T-cell (primary cell): ENCODE data around the gene UBE2U. TPM values are rescaled to one million over a fixed set of nuclear protein-coding genes. Genes with fewer than 3 reads are reported as not detected.
"Not testable (repeated sequence)": the region's sequence is repeated elsewhere in the genome, so short reads cannot be mapped to it uniquely, and the experiment has no call there.

Source experiments
- ATAC-seq, 4 experiments: fragments of 200-7000 bp in 3 of 4; fragments of 150-1000 bp in 1 of 4; cut with Tn5 transposase; replicated peaks in 1 of 4; 1 replicate in 3 of 4; 2 replicates in 1 of 4; pipeline ENCODE4 v1.10.0; 2021; ENCODE audit warnings: moderate library complexity in 3 of 4, mild to moderate bottlenecking in 2 of 4, moderate number of reproducible peaks in 1 of 4
- CTCF ChIA-PET, 2 donors: fragments of 300-600 bp; sonication (Branson Sonifier 250); formaldehyde crosslinking; loops; one replicate each; lab custom pipeline; 2022; ENCODE audit warnings: antibody characterized with exemption in 2 of 2; lab: Charles Lee
- POLR2A ChIA-PET, 2 donors: fragments of 300-600 bp; sonication (Branson Sonifier 250); formaldehyde crosslinking; loops; one replicate each; lab custom pipeline; 2022; ENCODE audit warnings: antibody characterized with exemption in 2 of 2; lab: Charles Lee
- DNase-seq, 35 experiments: peaks; one replicate each; pipeline versions ENCODE4 v3.0.0 to v3.0.0-alpha.2; 2013 to 2023
- H3K27ac ChIP-seq: one replicate; pipeline ENCODE4 v1.5.1; 2013; ENCODE audit warnings: low read length
- H3K27me3 ChIP-seq, 2 experiments: replicated peaks in 1 of 2; 1 replicate in 1 of 2; 2 replicates in 1 of 2; pipeline versions ENCODE4 v1.6.1 to v1.7.0; 2013; ENCODE audit warnings: low read length in 1 of 2, mixed read lengths in 1 of 2; ENCODE audit not compliant: control insufficient read depth in 2 of 2, insufficient read depth in 2 of 2; ENCODE audit errors: extremely low read depth in 1 of 2
- H3K36me3 ChIP-seq, 2 donors: 1 replicate in 1 of 2; 2 replicates in 1 of 2; pipeline versions ENCODE4 v1.6.1 to v1.7.0; 2013; ENCODE audit warnings: low read length in 1 of 2; ENCODE audit not compliant: control insufficient read depth in 2 of 2, insufficient read depth in 1 of 2; ENCODE audit errors: extremely low read depth in 1 of 2
- H3K4me1 ChIP-seq, 2 experiments: 1 replicate in 1 of 2; 2 replicates in 1 of 2; pipeline versions ENCODE4 v1.6.1 to v1.7.0; 2013; ENCODE audit warnings: low read length in 2 of 2, mixed read lengths in 1 of 2; ENCODE audit not compliant: insufficient read depth in 2 of 2, control insufficient read depth in 1 of 2; ENCODE audit errors: extremely low read depth in 1 of 2
- H3K4me3 ChIP-seq, 2 donors: 1 replicate in 1 of 2; 2 replicates in 1 of 2; pipeline versions ENCODE4 v1.5.1 to v1.7.0; 2013; ENCODE audit warnings: mild to moderate bottlenecking in 2 of 2, low read length in 1 of 2, moderate library complexity in 1 of 2; ENCODE audit not compliant: control insufficient read depth in 1 of 2; ENCODE audit errors: extremely low read depth in 1 of 2
- H3K9me3 ChIP-seq: 2 replicates; pipeline ENCODE4 v1.7.0; 2013
- H3K27ac Mint-ChIP-seq, 2 donors: one replicate each; pipeline ENCODE4 v1.8.0; 2020 to 2021; ENCODE audit warnings: mild to moderate bottlenecking in 2 of 2, mixed read lengths in 2 of 2
- H3K27me3 Mint-ChIP-seq, 2 donors: one replicate each; pipeline ENCODE4 v1.8.0; 2021 to 2022; ENCODE audit warnings: mixed read lengths in 2 of 2
- H3K36me3 Mint-ChIP-seq: one replicate; pipeline ENCODE4 v1.8.0; 2021; ENCODE audit warnings: mixed read lengths
- H3K4me1 Mint-ChIP-seq, 3 donors: one replicate each; pipeline ENCODE4 v1.8.0; 2020 to 2022; ENCODE audit warnings: mixed read lengths in 3 of 3, mild to moderate bottlenecking in 1 of 3
- H3K4me3 Mint-ChIP-seq, 3 donors: one replicate each; pipeline ENCODE4 v1.8.0; 2020 to 2022; ENCODE audit warnings: mild to moderate bottlenecking in 3 of 3, mixed read lengths in 3 of 3, moderate library complexity in 3 of 3
- H3K9me3 Mint-ChIP-seq, 3 donors: one replicate each; pipeline ENCODE4 v1.8.0; 2020 to 2022; ENCODE audit warnings: mixed read lengths in 3 of 3
- WGBS: methylation state at CpG from one replicate; pipeline ENCODE4 v1.1.5; 2013; ENCODE audit warnings: missing lambda C conversion rate; ENCODE audit not compliant: insufficient coverage; 5-methylcytosine and 5-hydroxymethylcytosine counted together
- total RNA-seq, 35 experiments: library from RNA in 6 of 35; stranded (reverse) in 6 of 35; fragments of 120-200 nt in 1 of 35; gene quantifications; one replicate each; pipeline versions ENCODE4 v1.2.1 to v1.2.4 and lab custom pipeline; 2013 to 2026

Gene UBE2U
- total RNA-seq, 5 donors from 2014 or later (not counting 1 experiment from before 2014, with no cell fraction given): not detected

DNA sequence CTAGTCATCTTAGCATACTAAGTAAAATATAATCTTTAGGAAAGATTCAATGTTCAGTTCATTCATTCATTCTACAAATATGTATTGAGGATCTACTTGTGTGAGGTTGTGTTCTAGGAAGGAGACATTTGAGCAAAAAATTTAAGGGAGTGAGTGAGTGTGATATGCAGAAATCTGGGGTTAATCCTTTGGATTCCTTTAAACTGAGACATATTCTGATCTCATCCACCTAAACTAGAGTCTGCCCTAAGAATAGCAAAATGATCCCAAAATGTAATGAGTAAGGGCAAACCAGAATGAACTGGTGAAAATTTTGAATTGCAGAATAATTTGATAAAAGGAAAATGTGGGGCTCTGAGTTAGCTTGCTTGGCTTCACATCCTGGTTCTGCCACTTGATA lies 8.6 kb downstream of the UBE2U start:
- no peak for DNase-seq
- H3K27me3 ChIP-seq: peaks cover 0 to 2% of the 10 kb centered on the region in 2 experiments
- no peaks in the 10 kb centered on the region for H3K4me1 Mint-ChIP-seq
- H3K36me3 ChIP-seq: no peaks in the 10 kb centered on the region
- no peak overlapping the region for H3K4me3 ChIP-seq
- H3K4me1 ChIP-seq: no peaks in the 10 kb centered on the region
- POLR2A ChIA-PET: no interaction called here
- no peaks in the 10 kb centered on the region for H3K9me3 Mint-ChIP-seq
- no peaks in the 10 kb centered on the region for H3K36me3 Mint-ChIP-seq
- H3K27ac ChIP-seq: no peak overlapping the region
- H3K9me3 ChIP-seq: no peaks in the 10 kb centered on the region
- CTCF ChIA-PET: no interaction called here
- no peak overlapping the region for H3K4me3 Mint-ChIP-seq
- H3K27me3 Mint-ChIP-seq: peaks cover 5 to 6% of the 10 kb centered on the region in 2 donors
- no peak for ATAC-seq
- no peak overlapping the region for H3K27ac Mint-ChIP-seq

DNA sequence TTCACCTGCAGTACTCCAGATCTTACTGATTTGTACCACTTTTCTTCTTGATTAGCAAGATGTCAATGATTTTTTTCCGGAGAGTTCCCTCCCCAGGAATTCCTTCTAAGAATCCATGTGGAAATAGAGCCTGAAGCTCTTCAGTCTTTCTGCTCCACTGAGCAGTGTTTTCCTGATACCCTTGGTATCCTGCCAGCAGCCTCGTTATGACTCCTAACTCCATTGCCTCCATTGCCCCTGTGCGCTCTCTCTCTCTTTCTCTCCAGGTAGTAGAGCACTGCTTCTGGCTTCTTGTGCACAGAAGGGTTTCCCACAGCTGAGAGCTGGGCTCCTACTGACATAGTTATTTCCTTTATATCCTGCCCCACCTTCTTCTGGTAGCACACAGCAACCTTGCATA lies 12.2 kb downstream of the UBE2U start:
- POLR2A ChIA-PET: no interaction called here
- no peaks in the 10 kb centered on the region for H3K9me3 ChIP-seq
- Mint-ChIP-seq H3K4me1 (no peaks in the 10 kb centered on the region), H3K9me3 (no peaks in the 10 kb centered on the region), H3K27me3 (peaks cover 3 to 9% of the 10 kb centered on the region in 2 donors), H3K36me3 (no peaks in the 10 kb centered on the region), H3K27ac (no peak overlapping the region), H3K4me3 (no peak overlapping the region)
- H3K36me3 ChIP-seq: no peaks in the 10 kb centered on the region
- no peak overlapping the region for H3K27ac ChIP-seq
- CTCF ChIA-PET: no interaction called here
- 93% methylated on average over 3 of the region's 3 CpGs for WGBS
- H3K4me3 ChIP-seq: no peak overlapping the region
- H3K27me3 ChIP-seq: no peaks in the 10 kb centered on the region
- ATAC-seq (no peak), DNase-seq (no peak)
- no peaks in the 10 kb centered on the region for H3K4me1 ChIP-seq

- no peaks in the 10 kb centered on the region for H3K4me1 ChIP-seq
- H3K36me3 ChIP-seq: no peaks in the 10 kb centered on the region
- 71% methylated on average over 2 of the region's 5 CpGs for WGBS
- ChIA-PET CTCF (no interaction called here), POLR2A (no interaction called here)
- no peak overlapping the region for H3K4me3 ChIP-seq
- Mint-ChIP-seq H3K36me3 (no peaks in the 10 kb centered on the region), H3K9me3 (no peaks in the 10 kb centered on the region), H3K27me3 (peaks cover 3 to 8% of the 10 kb centered on the region in 2 donors), H3K4me3 (no peak overlapping the region), H3K27ac (no peak overlapping the region), H3K4me1 (no peaks in the 10 kb centered on the region)
- H3K27me3 ChIP-seq: no peaks in the 10 kb centered on the region
- H3K9me3 ChIP-seq: no peaks in the 10 kb centered on the region
- DNase-seq (no peak), ATAC-seq (no peak)
- H3K27ac ChIP-seq: no peak overlapping the region
These were observed 16.8 kb downstream of the UBE2U start for GRCh38 chr1:64220241-64220640.

DNA sequence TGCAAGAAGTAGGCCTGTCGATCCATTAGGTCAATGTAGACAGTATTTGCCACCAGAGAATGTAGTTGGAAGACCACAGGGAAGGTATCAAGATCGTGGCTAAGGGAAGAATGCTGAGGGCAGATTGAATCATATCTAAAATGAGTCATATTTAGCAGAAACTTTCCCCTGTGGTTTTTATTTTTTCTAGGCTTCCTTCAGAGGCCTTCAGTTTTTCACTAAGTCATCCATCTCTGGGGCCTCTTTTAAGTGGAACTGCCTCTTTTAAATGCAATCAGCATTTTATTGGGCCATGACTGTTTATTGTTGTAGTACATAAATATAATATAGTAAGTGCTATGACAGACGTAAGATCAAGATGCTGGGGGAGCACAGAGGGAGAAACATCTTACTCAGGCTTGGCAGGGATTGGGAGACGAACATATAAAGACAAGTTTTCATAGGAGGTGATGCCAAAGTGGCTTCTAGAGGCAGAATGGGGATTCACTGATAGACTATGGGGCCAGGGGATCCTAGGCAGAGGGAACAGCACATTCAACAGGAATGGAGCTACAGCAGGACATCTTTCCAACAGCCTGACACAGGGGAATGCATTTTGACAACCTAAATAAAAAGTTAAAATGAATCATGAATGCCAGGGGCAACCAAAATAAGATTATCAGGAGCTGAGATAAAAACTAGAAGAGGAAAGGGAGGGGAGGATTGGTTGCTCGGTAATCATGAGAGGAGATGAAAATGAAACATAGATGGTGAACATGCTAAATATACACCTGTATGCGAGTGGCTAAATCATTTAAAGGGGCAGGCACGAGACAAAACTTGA lies 20.1 kb downstream of the UBE2U start:
- H3K36me3 Mint-ChIP-seq: no peaks in the 10 kb centered on the region
- H3K9me3 ChIP-seq: no peaks in the 10 kb centered on the region
- no peak overlapping the region for H3K27ac ChIP-seq
- ChIA-PET POLR2A (no interaction called here), CTCF (interaction anchor here in 1 of 2 donors (0.6 kb wide), 1 partner anchor 10 kb away, joined by 3 read pairs; no protein-coding TSS in a partner anchor)
- H3K4me3 ChIP-seq: no peak overlapping the region
- H3K9me3 Mint-ChIP-seq: no peaks in the 10 kb centered on the region
- H3K27me3 Mint-ChIP-seq: peaks cover 3 to 14% of the 10 kb centered on the region in 2 donors
- no peaks in the 10 kb centered on the region for H3K4me1 Mint-ChIP-seq
- DNase-seq (no peak), ATAC-seq (no peak)
- no peaks in the 10 kb centered on the region for H3K36me3 ChIP-seq
- no peak overlapping the region for H3K4me3 Mint-ChIP-seq
- WGBS: 39% methylated on average over 4 of the region's 7 CpGs
- no peaks in the 10 kb centered on the region for H3K4me1 ChIP-seq
- no peaks in the 10 kb centered on the region for H3K27me3 ChIP-seq
- H3K27ac Mint-ChIP-seq: no peak overlapping the region

- H3K27me3 ChIP-seq, H3K9me3 ChIP-seq, H3K4me3 Mint-ChIP-seq, H3K27ac Mint-ChIP-seq, H3K9me3 Mint-ChIP-seq, H3K4me3 ChIP-seq, H3K27ac ChIP-seq, H3K4me1 Mint-ChIP-seq, DNase-seq, ATAC-seq, H3K36me3 Mint-ChIP-seq, POLR2A ChIA-PET, H3K4me1 ChIP-seq, H3K36me3 ChIP-seq: not testable (repeated sequence)
- CTCF ChIA-PET: interaction anchor here in 1 of 2 donors (0.6 kb wide), 1 partner anchor 9 kb away, joined by 3 read pairs; no protein-coding TSS in a partner anchor
- H3K27me3 Mint-ChIP-seq: peaks cover 3 to 14% of the 10 kb centered on the region in 2 donors
- 100% methylated on average over 4 of the region's 7 CpGs for WGBS
These were observed 20.8 kb downstream of the UBE2U start for GRCh38 chr1:64224236-64224635.

GRCh38 chr1:64228167-64228957 lies 24.9 kb downstream of the UBE2U start:
- Mint-ChIP-seq H3K9me3 (no peaks in the 10 kb centered on the region), H3K4me1 (no peaks in the 10 kb centered on the region), H3K27ac (no peak overlapping the region), H3K27me3 (peaks cover 11 to 20% of the 10 kb centered on the region in 2 donors), H3K36me3 (no peaks in the 10 kb centered on the region), H3K4me3 (no peak overlapping the region)
- ATAC-seq (no peak), DNase-seq (no peak)
- POLR2A ChIA-PET: no interaction called here
- Histone ChIP-seq H3K4me1 (no peaks in the 10 kb centered on the region), H3K36me3 (no peaks in the 10 kb centered on the region), H3K27me3 (no peaks in the 10 kb centered on the region), H3K9me3 (no peaks in the 10 kb centered on the region), H3K27ac (no peak overlapping the region), H3K4me3 (no peak overlapping the region)
- CTCF ChIA-PET: interaction anchor here (0.6 to 0.7 kb wide), 2 partner anchors 15 to 408 kb away, joined by 3 to 7 read pairs; no protein-coding TSS in a partner anchor
- WGBS: 55% methylated on average over 4 of the region's 10 CpGs
